Prostate gland (tissue), 2 donors: ENCODE results near the gene STEAP3.

Experiments
- CTCF ChIP-seq, 4 experiments: fragments of 200-600 bp in 2 of 4; fragments of 450-650 bp in 2 of 4; sonication (generic) in 2 of 4; IDR thresholded peaks; 1 replicate in 3 of 4; 2 replicates in 1 of 4; pipeline ENCODE4 v1.5.1; 2016 to 2019; ENCODE audit warnings: antibody characterized with exemption in 4 of 4, mild to moderate bottlenecking in 2 of 4, moderate library complexity in 2 of 4
- POLR2A ChIP-seq: fragments of 450-650 bp; IDR thresholded peaks from one replicate; pipeline ENCODE4 v1.6.1; 2016; ENCODE audit warnings: antibody characterized with exemption, mild to moderate bottlenecking
- POLR2AphosphoS5 ChIP-seq: sonication (generic); formaldehyde crosslinking; IDR thresholded peaks from one replicate; pipeline ENCODE4 v1.6.1; 2017; ENCODE audit warnings: antibody characterized with exemption

DNA sequence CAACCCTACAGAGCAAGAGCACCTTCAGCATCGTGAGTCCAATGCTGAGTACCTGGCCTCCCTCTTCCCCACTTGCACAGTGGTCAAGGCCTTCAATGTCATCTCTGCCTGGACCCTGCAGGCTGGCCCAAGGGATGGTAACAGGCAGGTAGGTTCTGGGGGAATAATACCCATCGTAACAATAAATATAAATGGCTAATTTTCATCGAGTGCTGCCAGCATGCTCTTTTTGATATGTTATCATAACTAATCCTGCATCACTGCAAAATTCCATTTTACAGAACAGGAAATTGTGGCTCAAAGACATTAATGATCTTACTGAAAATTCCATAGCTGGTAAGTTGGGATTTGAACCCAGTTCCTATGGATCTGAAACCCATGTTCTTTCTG is 22.2 kb downstream of the STEAP3 start:
- TF ChIP-seq CTCF (IDR thresholded peaks at IDR 0.05): no peak
- TF ChIP-seq POLR2A: no peak
- no peak for TF ChIP-seq POLR2AphosphoS5
